ENCODE data around the gene APOL2.

DNA sequence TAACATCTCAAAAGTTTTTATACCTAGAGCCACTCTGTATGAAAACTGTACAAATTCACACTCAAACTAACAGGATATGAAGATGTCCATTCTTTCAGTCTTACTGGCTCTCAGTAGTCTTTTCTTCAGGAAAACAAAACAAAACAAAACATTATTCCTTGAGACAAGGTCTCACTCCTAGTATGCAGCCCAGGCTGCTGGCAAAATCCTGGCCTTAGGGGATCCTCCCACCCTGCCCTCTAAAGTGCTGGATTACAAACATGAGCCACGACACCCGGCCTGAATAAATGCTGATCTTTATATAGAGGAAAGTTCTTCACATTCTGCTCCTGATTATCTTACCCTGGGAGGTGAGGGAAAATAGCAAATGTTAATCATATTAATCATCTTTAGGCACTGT is 5.1 kb downstream of the APOL2 start:
- no peak for TF ChIP-seq EZH2 (optimal IDR thresholded peaks at IDR 0.05; ENCODE audit: low read depth, low read length)
- TF ChIP-seq, protein P1, sequence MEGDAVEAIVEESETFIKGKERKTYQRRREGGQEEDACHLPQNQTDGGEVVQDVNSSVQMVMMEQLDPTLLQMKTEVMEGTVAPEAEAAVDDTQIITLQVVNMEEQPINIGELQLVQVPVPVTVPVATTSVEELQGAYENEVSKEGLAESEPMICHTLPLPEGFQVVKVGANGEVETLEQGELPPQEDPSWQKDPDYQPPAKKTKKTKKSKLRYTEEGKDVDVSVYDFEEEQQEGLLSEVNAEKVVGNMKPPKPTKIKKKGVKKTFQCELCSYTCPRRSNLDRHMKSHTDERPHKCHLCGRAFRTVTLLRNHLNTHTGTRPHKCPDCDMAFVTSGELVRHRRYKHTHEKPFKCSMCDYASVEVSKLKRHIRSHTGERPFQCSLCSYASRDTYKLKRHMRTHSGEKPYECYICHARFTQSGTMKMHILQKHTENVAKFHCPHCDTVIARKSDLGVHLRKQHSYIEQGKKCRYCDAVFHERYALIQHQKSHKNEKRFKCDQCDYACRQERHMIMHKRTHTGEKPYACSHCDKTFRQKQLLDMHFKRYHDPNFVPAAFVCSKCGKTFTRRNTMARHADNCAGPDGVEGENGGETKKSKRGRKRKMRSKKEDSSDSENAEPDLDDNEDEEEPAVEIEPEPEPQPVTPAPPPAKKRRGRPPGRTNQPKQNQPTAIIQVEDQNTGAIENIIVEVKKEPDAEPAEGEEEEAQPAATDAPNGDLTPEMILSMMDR (IDR thresholded peaks at IDR 0.05; ENCODE audit: low read length) = no peak
